SKM-1 (cell line): ENCODE data around the gene THAP3.
"Not testable (repeated sequence)": the region's sequence is repeated elsewhere in the genome, so short reads cannot be mapped to it uniquely, and the experiment has no call there.

ENCODE experiments used
- DNase-seq: peaks from one replicate; lab custom pipeline; 2025; ENCODE audit not compliant: unreplicated experiment; lab: John Stamatoyannopoulos, UW

THAP3 gene

DNA sequence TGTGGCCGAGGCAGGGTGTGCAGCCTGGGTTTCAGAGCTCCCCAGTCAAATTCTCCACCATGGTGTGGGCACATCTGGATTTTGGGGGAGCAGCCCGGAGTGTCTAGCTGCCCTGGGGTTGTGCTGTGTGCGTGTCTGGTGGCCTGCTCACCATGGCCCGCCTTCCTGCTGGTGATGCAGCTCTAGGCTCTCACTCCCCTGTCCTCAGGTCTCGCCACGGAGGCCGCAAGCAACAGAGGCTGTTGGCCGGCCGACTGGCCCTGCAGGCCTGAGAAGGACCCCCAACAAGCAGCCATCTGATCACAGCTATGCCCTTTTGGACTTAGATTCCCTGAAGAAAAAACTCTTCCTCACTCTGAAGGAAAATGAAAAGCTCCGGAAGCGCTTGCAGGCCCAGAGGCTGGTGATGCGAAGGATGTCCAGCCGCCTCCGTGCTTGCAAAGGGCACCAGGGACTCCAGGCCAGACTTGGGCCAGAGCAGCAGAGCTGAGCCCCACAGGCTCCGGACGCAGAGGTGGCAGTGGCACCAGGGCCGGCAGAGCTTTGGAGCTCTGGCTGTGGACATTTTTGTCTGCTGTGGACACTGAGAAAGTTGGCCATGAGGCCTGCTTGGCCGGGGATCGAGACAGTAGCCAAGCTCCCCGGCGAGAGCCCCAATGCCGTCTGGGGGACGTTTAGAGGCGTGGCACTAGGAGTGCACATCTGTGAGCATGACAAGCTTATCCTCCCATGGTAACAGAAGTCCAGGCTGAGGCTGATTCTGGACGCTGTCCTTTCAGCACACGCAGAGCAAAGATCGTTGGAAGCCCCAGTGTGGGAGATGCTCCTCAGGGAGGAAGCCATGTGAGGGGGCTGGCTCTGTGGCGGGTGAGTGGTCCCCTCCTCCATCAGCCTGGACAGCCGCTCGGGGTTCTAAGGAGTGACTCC is 8.2 kb downstream of the THAP3 start:
- DNase-seq, result no peak

GRCh38 chr1:6634371-6635052 is 9.8 kb downstream of the THAP3 start:
- DNase-seq, result no peak

GRCh38 chr1:6635161-6635909 is 10.7 kb downstream of the THAP3 start:
- no peak for DNase-seq

GRCh38 chr1:6635910-6636760 is 11.5 kb downstream of the THAP3 start:
- no peak for DNase-seq

- DNase-seq, result not testable (repeated sequence)
Measured at GRCh38 chr1:6636778-6637177, 12.1 kb downstream of the THAP3 start.

- DNase-seq, result no peak
Measured at GRCh38 chr1:6637770-6638169, 13.1 kb downstream of the THAP3 start.

- no peak for DNase-seq
Measured at GRCh38 chr1:6638226-6638625, 13.6 kb downstream of the THAP3 start.

- DNase-seq, result not testable (repeated sequence)
Measured at GRCh38 chr1:6640867-6641266, 16.2 kb downstream of the THAP3 start.

DNA sequence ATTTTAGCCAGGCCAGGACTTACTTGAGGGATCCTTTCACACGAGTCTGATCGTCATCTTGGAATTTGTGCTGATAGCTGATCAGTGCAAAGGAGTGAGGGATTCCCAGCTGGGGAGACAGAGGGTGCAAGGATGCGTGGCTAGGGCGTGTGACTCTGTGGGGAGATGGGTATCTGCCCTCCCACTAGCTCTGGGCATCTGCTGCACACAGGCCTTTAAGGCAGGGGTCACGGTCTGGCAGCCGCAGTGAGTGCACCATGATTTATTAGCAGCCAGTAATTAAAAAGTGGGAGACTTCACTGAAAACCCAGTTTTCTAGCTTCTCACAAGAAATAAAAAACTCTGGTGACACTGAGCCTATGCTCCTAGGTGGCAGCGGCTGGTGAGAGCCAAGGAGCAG is 20.4 kb downstream of the THAP3 start:
- no peak for DNase-seq

DNA sequence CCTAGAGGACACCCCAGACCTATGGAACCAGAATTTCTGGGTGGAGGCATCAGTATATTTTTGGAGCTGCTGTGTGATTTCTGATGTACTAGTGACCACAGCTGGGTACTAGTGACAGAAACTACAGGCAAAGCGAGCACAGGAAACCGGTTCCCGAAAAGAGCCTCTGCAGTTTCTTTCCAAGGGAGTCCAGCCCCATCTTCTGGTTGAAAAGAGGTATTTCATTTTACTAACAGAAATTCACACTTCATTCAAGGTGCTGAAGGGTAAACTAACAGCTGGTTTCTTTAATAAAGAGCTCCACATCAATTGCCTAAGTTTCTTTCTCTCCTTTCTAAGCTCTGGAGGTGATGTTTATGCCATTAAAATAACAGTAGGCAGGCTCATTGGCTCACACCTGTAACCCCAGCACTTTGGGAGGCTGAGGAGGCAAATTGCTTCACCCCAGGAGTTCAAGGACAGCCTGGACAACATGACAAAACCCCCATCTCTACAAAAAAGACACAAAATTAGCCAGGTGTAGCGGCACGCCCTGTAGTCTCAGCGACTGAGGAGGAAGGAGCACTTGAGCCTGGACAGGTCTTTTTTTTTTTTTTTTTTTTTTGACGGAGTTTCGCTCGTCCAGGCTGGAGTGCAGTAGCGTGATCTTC is 22.0 kb downstream of the THAP3 start:
- DNase-seq, result no peak

DNA sequence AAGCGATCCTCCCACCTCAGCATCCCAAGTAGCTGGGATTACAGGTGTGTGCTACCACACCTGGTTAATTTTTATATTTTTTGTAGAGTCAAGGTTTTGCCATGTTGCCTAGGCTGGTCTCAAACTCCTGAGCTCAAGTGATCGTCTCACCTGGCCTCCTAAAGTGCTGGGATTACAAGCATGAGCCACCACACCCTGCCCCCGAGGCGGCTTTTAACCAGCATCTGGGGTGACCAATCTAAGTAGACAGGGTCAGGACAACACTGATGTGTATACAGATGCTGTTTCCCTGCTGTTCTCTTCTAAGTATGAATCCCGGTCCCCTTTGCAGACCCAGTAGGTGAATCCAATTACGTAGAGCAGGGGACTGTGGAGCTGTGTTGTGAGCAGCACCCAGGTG is 23.9 kb downstream of the THAP3 start:
- no peak for DNase-seq

- no peak for DNase-seq
Measured at GRCh38 chr1:6651909-6652308, 27.2 kb downstream of the THAP3 start.

DNA sequence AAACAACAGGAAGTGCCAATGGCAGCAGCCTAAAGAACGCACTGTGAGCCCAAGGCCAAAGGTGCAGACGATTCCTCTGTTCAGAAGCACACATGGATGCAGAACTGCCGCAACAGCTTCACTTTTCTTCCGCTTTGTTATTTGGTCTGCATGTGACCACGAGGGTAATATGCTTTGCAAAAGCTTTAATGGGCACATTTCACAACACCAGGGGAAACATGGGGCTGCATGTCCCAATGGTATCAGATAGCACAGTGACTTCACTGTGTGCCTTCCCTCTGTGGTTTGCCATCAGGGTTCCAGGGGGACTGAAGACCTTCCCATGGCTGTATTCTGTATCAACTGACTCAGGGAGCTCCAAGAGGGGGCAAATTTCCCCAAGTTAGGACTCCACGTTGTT is 28.3 kb downstream of the THAP3 start:
- DNase-seq, result peak; percentile 37

GRCh38 chr1:6653436-6654290 is 29.0 kb downstream of the THAP3 start:
- DNase-seq, result no peak

DNA sequence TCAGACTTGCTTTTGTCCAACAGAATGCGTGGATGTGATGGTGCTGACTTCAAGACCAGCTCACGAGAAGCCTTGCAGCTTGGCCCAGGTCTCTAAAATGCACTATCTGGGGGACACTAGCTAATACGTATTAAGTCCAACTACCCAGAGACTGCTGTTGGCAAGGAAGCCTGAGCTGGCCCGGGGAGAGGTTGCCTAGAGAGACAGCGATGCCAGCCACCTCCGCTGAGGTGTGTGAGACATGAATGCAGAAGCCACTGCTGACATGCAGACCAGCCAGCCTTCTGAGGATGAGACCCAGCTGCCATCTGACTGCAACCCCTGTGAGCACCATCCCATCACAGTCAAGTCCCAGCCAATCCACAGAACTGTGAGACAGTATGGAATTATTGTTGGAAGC is 32.5 kb downstream of the THAP3 start:
- no peak for DNase-seq

GRCh38 chr1:6658359-6659060 is 33.8 kb downstream of the THAP3 start:
- no peak for DNase-seq

DNA sequence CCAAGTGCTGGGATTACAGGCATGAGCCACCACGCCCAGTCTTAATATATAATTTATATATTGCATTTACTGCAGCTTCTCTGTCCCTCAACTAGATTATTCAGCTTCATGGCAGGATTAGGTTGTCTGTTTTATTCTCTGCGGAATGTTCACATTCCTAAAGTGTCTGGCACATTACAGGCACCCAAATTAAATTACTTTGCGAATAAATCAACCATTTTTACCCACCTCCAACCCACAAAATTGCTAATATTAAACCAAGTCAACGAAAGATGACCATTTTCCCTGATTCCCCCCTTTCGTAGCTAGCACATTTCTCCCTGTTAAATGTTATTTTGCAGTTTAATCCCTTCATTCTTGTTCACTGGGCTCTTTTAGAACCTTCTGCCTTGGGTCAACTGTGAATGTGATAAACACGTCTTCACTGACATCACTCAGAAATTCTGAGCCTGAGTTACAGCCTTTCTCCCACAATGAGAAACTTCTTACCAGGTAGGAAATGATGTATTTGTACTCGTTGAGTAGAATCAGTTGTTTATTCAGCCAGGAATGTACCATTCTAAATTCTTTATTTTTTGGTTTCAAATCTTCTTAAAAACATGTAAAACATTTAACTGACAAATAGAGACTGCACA is 35.9 kb downstream of the THAP3 start:
- no peak for DNase-seq

GRCh38 chr1:6662468-6662867 is 37.8 kb downstream of the THAP3 start:
- DNase-seq, result not testable (repeated sequence)
